Left ventricle myocardium inferior (tissue), 1 donor: Measurements from ENCODE around the gene ENG. TPM values are rescaled to one million over a fixed set of nuclear protein-coding genes. Genes with fewer than 3 reads are reported as not detected.

Experiments used
- DNase-seq: peaks from one replicate; pipeline ENCODE4 v3.0.0-alpha.2; 2020
- H3K27ac ChIP-seq: fragments of 200-600 bp; replicated peaks from 2 replicates; pipeline ENCODE4 v1.8.0; 2021
- H3K27me3 ChIP-seq: fragments of 200-600 bp; 2 replicates; pipeline ENCODE4 v1.8.0; 2021; ENCODE audit warnings: low read depth
- H3K36me3 ChIP-seq: fragments of 200-600 bp; 2 replicates; pipeline ENCODE4 v1.8.0; 2021
- H3K4me1 ChIP-seq: fragments of 200-600 bp; 2 replicates; pipeline ENCODE4 v1.8.0; 2021
- H3K4me3 ChIP-seq: fragments of 200-600 bp; 2 replicates; pipeline ENCODE4 v1.8.0; 2021; ENCODE audit warnings: mild to moderate bottlenecking, moderate library complexity
- H3K9me3 ChIP-seq: fragments of 200-600 bp; replicated peaks from 2 replicates; pipeline ENCODE4 v1.8.0; 2021
- intact Hi-C: fragments of 100-400 bp; cut with micrococcal nuclease; formaldehyde crosslinking; loops from one replicate; pipeline ENCODE4 v1.11.0; 2022
- total RNA-seq: library from RNA; stranded (reverse); fragmentation: NEBNext Ultra II Directional; extraction: Animal tissue kit (Norgen Biotek cat#: 25700); gene quantifications from one replicate; pipeline ENCODE4 v1.2.1, GENCODE V29; 2021
- TF ChIP-seq, protein P1 (sequence below): fragments of 200-600 bp; IDR thresholded peaks from 2 replicates; pipeline ENCODE4 v1.8.0; 2021; ENCODE audit warnings: antibody characterized with exemption, mild to moderate bottlenecking, borderline replicate concordance
- donor health status: DM: no; HTN: yes; CAD: no; lungs with severe emphysema.

Gene ENG
- total RNA-seq, 1 donor from 2014 or later: 139 TPM

DNA sequence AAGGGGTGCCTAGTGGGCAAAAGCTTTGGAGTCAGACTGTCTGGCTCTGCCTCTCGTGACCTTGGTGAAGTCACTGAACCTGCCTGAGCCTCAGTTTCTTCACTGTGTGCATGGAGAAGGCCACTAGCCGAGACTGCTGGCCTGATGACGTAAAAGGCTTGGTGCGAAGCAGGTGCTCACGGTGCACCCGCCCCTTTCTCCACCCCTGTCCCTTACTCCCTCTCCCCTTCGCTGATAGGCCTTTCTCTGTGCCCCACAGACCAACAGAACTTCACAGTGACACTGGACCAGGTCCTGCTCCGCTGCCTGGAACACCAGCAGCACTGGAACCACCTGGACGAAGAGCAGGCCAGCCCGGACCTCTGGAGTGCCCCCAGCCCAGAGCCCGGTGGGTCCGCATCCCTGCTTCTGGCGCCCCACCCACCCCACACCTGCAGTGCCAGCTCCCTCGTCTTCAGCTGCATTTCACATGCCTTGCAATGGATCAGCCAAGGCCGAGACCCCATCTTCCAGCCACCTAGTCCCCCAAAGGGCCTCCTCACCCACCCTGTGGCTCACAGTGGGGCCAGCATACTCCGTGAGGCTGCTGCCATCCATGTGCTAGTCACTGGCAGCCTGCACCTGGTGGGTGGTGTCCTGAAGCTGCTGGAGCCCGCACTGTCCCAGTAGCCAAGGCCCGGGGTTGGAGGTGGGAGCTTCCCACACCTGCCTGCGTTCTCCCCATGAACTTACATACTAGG lies 41.4 kb downstream of the ENG start:
- TF ChIP-seq, protein P1, sequence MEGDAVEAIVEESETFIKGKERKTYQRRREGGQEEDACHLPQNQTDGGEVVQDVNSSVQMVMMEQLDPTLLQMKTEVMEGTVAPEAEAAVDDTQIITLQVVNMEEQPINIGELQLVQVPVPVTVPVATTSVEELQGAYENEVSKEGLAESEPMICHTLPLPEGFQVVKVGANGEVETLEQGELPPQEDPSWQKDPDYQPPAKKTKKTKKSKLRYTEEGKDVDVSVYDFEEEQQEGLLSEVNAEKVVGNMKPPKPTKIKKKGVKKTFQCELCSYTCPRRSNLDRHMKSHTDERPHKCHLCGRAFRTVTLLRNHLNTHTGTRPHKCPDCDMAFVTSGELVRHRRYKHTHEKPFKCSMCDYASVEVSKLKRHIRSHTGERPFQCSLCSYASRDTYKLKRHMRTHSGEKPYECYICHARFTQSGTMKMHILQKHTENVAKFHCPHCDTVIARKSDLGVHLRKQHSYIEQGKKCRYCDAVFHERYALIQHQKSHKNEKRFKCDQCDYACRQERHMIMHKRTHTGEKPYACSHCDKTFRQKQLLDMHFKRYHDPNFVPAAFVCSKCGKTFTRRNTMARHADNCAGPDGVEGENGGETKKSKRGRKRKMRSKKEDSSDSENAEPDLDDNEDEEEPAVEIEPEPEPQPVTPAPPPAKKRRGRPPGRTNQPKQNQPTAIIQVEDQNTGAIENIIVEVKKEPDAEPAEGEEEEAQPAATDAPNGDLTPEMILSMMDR: no peak
- H3K27ac ChIP-seq: peak overlapping the region; percentile 59
- intact Hi-C loops: no loop called here
- H3K4me3 ChIP-seq: no peak overlapping the region
- H3K27me3 ChIP-seq: no peaks in the 10 kb centered on the region
- H3K9me3 ChIP-seq: no peaks in the 10 kb centered on the region
- peaks cover 67% of the 10 kb centered on the region for H3K36me3 ChIP-seq
- peaks cover 46% of the 10 kb centered on the region for H3K4me1 ChIP-seq
- DNase-seq: no peak

GRCh38 chr9:127812011-127812410 lies 42.4 kb downstream of the ENG start:
- no peak overlapping the region for H3K27ac ChIP-seq
- peaks cover 67% of the 10 kb centered on the region for H3K36me3 ChIP-seq
- TF ChIP-seq, protein P1: no peak

DNA sequence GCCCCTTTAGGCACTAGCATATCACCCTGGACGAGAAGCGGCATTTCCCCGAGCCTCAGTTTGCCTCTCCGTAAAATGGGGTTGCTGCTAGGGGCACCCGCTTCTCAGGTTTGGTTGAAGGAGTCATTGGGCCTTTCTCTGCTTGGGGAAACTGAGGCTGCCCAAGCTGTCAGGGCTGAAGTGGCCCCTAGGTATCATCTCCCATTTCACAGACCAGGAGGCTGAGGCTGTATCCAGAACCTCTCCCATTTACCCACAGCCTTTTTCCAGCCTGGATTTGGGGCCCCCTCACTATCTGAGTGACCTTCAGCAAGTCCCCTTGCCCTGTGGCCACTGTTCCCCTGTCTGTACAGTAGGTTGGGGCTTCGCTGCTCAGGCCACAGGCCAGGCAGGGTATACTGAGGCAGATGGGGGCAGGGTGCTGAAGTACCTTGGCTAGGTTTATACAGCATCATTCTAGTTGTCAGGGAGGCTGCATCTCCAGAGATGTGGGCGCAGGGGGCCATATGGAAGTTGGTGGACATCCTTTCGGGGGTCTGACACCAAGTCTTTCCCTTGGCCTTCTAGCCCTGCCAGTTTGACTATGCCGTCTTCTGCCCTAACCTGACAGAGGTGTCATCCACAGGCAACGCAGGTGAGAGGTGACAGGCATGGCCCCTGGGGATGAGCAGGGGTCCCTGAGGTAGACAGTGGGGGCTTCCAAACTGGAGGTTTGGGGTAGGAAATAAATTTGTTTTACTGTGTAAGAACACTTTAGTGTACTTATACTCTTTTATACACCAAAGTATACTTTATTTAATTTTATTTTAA lies 43.9 kb downstream of the ENG start:
- Histone ChIP-seq H3K27me3 (no peaks in the 10 kb centered on the region), H3K27ac (peak overlapping the region; percentile 54), H3K4me3 (no peak overlapping the region), H3K36me3 (peaks cover 66% of the 10 kb centered on the region), H3K4me1 (peaks cover 28% of the 10 kb centered on the region), H3K9me3 (no peaks in the 10 kb centered on the region)
- TF ChIP-seq, protein P1: no peak
- intact Hi-C loops: no loop called here
- DNase-seq: no peak

More at GRCh38 chr9:127812011-127812410, 42.4 kb downstream of the ENG start:
- H3K27me3 ChIP-seq: no peaks in the 10 kb centered on the region
- no peak overlapping the region for H3K4me3 ChIP-seq
- DNase-seq: no peak
- intact Hi-C loops: no loop called here
- peaks cover 35% of the 10 kb centered on the region for H3K4me1 ChIP-seq
- H3K9me3 ChIP-seq: no peaks in the 10 kb centered on the region

DNA sequence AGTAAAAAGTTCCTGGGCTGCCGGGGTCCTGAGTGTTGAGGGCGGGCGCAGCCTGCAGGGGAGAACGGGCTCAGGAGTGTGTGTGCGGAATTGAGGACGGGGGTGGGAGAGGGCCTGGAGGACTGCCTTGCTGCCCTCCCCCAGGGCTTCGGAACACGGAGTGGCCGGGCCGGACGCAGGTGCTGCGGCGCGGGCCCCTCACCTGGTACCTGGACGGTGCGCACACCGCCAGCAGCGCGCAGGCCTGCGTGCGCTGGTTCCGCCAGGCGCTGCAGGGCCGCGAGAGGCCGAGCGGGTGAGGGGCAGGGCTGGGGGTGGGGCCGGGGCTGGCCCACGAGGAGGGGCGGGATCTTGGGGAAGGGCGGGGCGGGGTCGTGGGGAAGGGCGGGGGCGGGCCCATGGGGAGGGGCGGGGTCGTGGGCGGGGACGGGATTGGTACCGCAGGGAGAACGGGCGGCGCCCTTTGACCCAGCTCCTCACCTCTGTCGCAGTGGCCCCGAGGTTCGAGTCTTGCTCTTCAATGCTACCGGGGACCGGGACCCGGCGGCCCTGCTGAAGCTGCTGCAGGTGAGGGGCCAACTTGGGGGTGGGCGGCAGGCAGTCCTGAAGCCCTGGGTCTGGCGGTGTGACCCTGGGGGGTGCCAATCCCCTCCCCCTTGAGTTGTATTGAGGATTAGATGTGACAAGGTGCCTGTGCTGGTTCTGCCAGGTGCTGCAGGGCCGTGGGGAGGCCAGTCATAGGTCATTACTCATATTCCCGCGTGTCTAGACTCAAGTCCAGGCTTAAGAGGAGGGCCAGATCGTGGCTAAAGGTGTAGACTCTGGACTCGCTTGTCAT lies 44.7 kb downstream of the ENG start:
- peak overlapping the region; percentile 33 for H3K4me3 ChIP-seq
- H3K9me3 ChIP-seq: no peaks in the 10 kb centered on the region
- TF ChIP-seq, protein P1: no peak
- H3K27ac ChIP-seq: peak overlapping the region; percentile 62
- intact Hi-C loops: no loop called here
- H3K36me3 ChIP-seq: peaks cover 61% of the 10 kb centered on the region
- peaks cover 28% of the 10 kb centered on the region for H3K4me1 ChIP-seq
- DNase-seq: no peak
- no peaks in the 10 kb centered on the region for H3K27me3 ChIP-seq

- H3K36me3 ChIP-seq: peaks cover 57% of the 10 kb centered on the region
- H3K27ac ChIP-seq: peak overlapping the region; percentile 62
- no peaks in the 10 kb centered on the region for H3K9me3 ChIP-seq
- H3K27me3 ChIP-seq: no peaks in the 10 kb centered on the region
- TF ChIP-seq, protein P1: no peak
- peaks cover 33% of the 10 kb centered on the region for H3K4me1 ChIP-seq
- intact Hi-C loops: no loop called here
- peak overlapping the region; percentile 33 for H3K4me3 ChIP-seq
- DNase-seq: no peak
These were observed 45.4 kb downstream of the ENG start for GRCh38 chr9:127809002-127809539.
